ENCODE results near the gene CHPF.

DNA sequence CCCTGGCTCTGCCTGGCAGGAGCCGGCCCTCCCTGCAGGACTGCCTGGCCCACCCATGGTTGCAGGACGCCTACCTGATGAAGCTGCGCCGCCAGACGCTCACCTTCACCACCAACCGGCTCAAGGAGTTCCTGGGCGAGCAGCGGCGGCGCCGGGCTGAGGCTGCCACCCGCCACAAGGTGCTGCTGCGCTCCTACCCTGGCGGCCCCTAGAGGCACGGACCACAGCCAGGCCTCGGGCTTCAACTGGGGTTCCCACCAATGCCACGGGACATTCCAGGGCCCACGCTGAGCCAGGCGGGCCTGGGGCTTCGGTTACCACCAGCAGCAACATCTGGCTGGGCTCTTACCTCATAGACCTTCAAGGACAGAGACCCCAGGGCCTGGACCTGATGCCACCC lies 51.0 kb downstream of the CHPF start:
- no peak for TF ChIP-seq POLR2A (IDR thresholded peaks at IDR 0.05; ENCODE audit: low read depth, low read length)
- TF ChIP-seq, protein P1, sequence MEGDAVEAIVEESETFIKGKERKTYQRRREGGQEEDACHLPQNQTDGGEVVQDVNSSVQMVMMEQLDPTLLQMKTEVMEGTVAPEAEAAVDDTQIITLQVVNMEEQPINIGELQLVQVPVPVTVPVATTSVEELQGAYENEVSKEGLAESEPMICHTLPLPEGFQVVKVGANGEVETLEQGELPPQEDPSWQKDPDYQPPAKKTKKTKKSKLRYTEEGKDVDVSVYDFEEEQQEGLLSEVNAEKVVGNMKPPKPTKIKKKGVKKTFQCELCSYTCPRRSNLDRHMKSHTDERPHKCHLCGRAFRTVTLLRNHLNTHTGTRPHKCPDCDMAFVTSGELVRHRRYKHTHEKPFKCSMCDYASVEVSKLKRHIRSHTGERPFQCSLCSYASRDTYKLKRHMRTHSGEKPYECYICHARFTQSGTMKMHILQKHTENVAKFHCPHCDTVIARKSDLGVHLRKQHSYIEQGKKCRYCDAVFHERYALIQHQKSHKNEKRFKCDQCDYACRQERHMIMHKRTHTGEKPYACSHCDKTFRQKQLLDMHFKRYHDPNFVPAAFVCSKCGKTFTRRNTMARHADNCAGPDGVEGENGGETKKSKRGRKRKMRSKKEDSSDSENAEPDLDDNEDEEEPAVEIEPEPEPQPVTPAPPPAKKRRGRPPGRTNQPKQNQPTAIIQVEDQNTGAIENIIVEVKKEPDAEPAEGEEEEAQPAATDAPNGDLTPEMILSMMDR (IDR thresholded peaks at IDR 0.05; ENCODE audit: extremely low read depth in 1 of 2, insufficient read depth in 1 of 2, low read depth in 1 of 2, low read length in 2 of 2) = no peak
- TF ChIP-seq MYC (IDR thresholded peaks at IDR 0.05; ENCODE audit: low read depth, low read length) = no peak
- TF ChIP-seq EZH2 (IDR thresholded peaks at IDR 0.05; ENCODE audit: borderline replicate concordance, low read depth, low read length, severe bottlenecking) = no peak
- no peak for TF ChIP-seq POLR2AphosphoS5 (IDR thresholded peaks at IDR 0.05; ENCODE audit: insufficient read depth, low read depth, low read length)
- no peak for TF ChIP-seq JUN (IDR thresholded peaks at IDR 0.05; ENCODE audit: borderline replicate concordance, insufficient read depth, insufficient read length, low read depth)
